Measurements from ENCODE around the gene CCL26. TPM values are rescaled to one million over a fixed set of nuclear protein-coding genes. Genes with fewer than 3 reads are reported as not detected.
"Not testable (repeated sequence)": the region's sequence is repeated elsewhere in the genome, so short reads cannot be mapped to it uniquely, and the experiment has no call there.

CCL26 gene
- total RNA-seq, 2 experiments from 2014 or later: not detected

DNA sequence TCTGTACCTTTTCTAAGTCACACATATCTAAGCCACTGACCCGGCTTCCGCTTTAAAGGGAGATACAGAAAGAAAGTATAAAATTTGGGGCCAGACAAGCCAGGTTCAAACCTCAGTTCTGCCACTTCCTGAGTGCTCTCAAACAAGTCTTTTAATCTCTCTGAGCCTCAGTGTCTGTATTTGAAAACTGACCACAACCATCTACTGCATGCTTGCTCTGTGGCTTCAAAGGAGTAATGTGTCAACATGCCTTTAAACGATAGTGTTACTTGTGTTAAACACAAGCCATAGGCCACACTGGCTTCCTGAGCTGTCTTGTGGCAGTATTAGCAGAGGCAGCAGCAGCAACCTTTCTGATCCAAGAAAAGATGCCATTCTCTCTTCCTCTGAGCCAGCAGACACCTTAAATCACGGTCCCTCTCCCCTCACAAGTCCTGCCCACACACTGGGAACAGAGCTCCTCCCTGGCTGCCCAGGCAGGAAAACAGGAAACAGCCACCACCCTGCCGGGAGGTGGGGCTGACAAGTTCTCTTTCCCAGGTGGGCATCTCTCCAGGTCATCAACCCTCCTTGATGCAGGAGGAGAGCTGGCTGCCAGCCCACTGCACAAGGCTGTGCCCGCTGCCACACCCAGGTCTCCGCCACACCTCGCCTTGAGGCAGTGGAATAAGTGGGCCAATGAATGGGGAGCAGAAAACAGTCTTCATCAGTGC, 44.0 kb downstream of the CCL26 start:
- no peaks in the 10 kb centered on the region for H3K9me3 ChIP-seq (ENCODE audit: control insufficient read depth in 1 of 2, insufficient read depth in 1 of 2, low read length in 2 of 2)
- intact Hi-C loops (cut with DNase I, micrococcal nuclease): no loop called here
- peak overlapping the region; percentile 58 for H3K4me3 Mint-ChIP-seq
- no peaks in the 10 kb centered on the region for H3K36me3 Mint-ChIP-seq (ENCODE audit: low read depth)
- H3K27ac Mint-ChIP-seq: peak overlapping the region; percentile 50
- H3K9me3 Mint-ChIP-seq: no peaks in the 10 kb centered on the region
- peak overlapping the region; percentile 11 for H3K4me3 ChIP-seq (ENCODE audit: low read length)
- H3K27me3 Mint-ChIP-seq: no peaks in the 10 kb centered on the region
- TF ChIP-seq, protein P1, sequence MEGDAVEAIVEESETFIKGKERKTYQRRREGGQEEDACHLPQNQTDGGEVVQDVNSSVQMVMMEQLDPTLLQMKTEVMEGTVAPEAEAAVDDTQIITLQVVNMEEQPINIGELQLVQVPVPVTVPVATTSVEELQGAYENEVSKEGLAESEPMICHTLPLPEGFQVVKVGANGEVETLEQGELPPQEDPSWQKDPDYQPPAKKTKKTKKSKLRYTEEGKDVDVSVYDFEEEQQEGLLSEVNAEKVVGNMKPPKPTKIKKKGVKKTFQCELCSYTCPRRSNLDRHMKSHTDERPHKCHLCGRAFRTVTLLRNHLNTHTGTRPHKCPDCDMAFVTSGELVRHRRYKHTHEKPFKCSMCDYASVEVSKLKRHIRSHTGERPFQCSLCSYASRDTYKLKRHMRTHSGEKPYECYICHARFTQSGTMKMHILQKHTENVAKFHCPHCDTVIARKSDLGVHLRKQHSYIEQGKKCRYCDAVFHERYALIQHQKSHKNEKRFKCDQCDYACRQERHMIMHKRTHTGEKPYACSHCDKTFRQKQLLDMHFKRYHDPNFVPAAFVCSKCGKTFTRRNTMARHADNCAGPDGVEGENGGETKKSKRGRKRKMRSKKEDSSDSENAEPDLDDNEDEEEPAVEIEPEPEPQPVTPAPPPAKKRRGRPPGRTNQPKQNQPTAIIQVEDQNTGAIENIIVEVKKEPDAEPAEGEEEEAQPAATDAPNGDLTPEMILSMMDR (IDR thresholded peaks at IDR 0.05): no peak
- CTCF ChIA-PET: no interaction called here
- H3K4me1 Mint-ChIP-seq (ENCODE audit: low read depth): peaks cover 17% of the 10 kb centered on the region
- POLR2A ChIA-PET: interaction anchor here (1.1 to 1.2 kb wide), 2 partner anchors 9 to 11 kb away, joined by 4 to 6 read pairs; partner anchors contain the start of gene HIP1
- ATAC-seq (ENCODE audit: poor library complexity): peak; percentile 70
- H3K27ac ChIP-seq (ENCODE audit: low read depth in 1 of 2, low read length in 2 of 2): peak overlapping the region; percentile 11 to 37
- DNase-seq: peak in 11 of 14 experiments; percentile 5 to 85 (median 27)
- H3K4me1 ChIP-seq (ENCODE audit: insufficient read depth, low read length): peaks cover 33% of the 10 kb centered on the region
- no peaks in the 10 kb centered on the region for H3K27me3 ChIP-seq (ENCODE audit: control insufficient read depth in 1 of 2, insufficient read depth in 2 of 2, low read length in 2 of 2)
- no peaks in the 10 kb centered on the region for H3K36me3 ChIP-seq (ENCODE audit: insufficient read depth, low read length)

DNA sequence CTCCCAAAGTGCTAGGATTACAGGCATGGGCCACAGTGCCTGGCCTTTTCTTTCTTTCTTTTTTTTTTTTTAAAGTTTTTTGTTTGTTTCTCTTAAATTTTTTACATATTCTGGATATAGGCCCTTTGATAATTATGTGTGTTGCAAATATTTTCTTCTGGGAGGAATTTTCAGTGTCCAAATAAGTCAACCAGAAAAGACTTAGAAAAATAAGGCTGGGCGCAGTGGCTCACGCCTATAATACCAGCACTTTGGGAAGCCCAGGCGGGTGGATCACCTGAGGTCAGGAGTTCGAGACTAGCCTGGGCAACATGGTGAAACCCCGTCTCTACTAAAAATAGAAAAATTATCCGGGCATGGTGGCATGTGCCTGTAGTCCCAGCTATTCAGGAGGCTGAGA, 44.7 kb downstream of the CCL26 start:
- H3K4me3 ChIP-seq (ENCODE audit: low read length); DNase-seq; H3K36me3 Mint-ChIP-seq (ENCODE audit: low read depth); CTCF ChIA-PET; H3K9me3 Mint-ChIP-seq; H3K9me3 ChIP-seq (ENCODE audit: control insufficient read depth in 1 of 2, insufficient read depth in 1 of 2, low read length in 2 of 2); intact Hi-C loops (cut with DNase I, micrococcal nuclease); H3K27ac ChIP-seq (ENCODE audit: low read depth in 1 of 2, low read length in 2 of 2); H3K27me3 Mint-ChIP-seq; H3K27ac Mint-ChIP-seq; H3K27me3 ChIP-seq (ENCODE audit: control insufficient read depth in 1 of 2, insufficient read depth in 2 of 2, low read length in 2 of 2); H3K36me3 ChIP-seq (ENCODE audit: insufficient read depth, low read length); ATAC-seq (ENCODE audit: poor library complexity); H3K4me3 Mint-ChIP-seq: not testable (repeated sequence)
- peaks cover 33% of the 10 kb centered on the region for H3K4me1 ChIP-seq (ENCODE audit: insufficient read depth, low read length)
- peaks cover 17% of the 10 kb centered on the region for H3K4me1 Mint-ChIP-seq (ENCODE audit: low read depth)
- POLR2A ChIA-PET: interaction anchor here (1.1 to 1.2 kb wide), 2 partner anchors 10 to 12 kb away, joined by 4 to 6 read pairs; partner anchors contain the start of gene HIP1

DNA sequence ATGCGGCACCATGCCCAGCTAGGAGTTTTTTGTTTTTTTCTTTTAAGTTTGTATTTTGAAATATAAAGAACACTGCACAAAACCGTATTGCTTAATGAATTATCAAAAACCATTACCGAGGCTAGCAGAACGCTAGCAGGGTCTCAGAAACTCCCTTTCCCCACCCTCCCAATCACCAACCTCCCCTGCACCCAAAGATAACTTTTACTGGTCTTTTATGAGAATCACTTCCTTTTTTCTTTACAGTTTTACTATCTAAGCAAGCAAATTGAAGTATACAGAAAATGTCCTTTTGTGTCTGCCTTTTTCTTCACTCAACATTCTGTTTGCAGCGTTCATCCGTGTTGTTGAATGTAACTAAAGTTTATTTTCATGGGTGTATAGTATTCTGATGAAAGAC, 46.7 kb downstream of the CCL26 start:
- H3K27me3 Mint-ChIP-seq: no peaks in the 10 kb centered on the region
- ChIA-PET CTCF (no interaction called here), POLR2A (no interaction called here)
- no peaks in the 10 kb centered on the region for H3K27me3 ChIP-seq (ENCODE audit: control insufficient read depth in 1 of 2, insufficient read depth in 2 of 2, low read length in 2 of 2)
- peaks cover 17% of the 10 kb centered on the region for H3K4me1 Mint-ChIP-seq (ENCODE audit: low read depth)
- H3K4me3 Mint-ChIP-seq: no peak overlapping the region
- TF ChIP-seq, protein P1 (IDR thresholded peaks at IDR 0.05): no peak
- no peaks in the 10 kb centered on the region for H3K36me3 ChIP-seq (ENCODE audit: insufficient read depth, low read length)
- DNase-seq: no peak
- no peaks in the 10 kb centered on the region for H3K36me3 Mint-ChIP-seq (ENCODE audit: low read depth)
- H3K27ac ChIP-seq (ENCODE audit: low read depth in 1 of 2, low read length in 2 of 2): no peak overlapping the region
- intact Hi-C loops (cut with DNase I, micrococcal nuclease): no loop called here
- H3K4me1 ChIP-seq (ENCODE audit: insufficient read depth, low read length): peaks cover 32% of the 10 kb centered on the region
- ATAC-seq (ENCODE audit: poor library complexity): no peak
- no peak overlapping the region for H3K4me3 ChIP-seq (ENCODE audit: low read length)
- H3K9me3 Mint-ChIP-seq: no peaks in the 10 kb centered on the region
- no peaks in the 10 kb centered on the region for H3K9me3 ChIP-seq (ENCODE audit: control insufficient read depth in 1 of 2, insufficient read depth in 1 of 2, low read length in 2 of 2)
- H3K27ac Mint-ChIP-seq: no peak overlapping the region

DNA sequence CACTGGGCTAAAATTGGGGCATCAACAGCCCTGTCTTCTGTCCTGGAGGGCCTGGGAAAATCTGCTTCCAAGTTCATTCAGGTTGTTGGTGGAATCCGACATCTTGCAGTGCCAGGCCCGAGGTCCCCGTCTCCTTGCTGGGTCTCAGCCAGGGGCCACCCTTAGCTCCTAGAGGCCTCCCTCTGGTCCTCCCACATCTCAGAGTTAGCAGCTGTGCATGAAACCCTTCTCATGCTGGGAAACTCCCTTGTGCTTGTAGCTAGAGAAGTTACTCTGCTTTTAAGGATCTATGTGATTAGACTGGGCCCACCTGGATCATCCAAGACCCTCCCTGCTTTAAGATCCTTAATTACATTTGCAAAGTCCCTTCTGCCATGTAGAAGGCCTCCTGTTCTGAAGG, 48.6 kb downstream of the CCL26 start:
- no peak overlapping the region for H3K27ac ChIP-seq (ENCODE audit: low read depth in 1 of 2, low read length in 2 of 2)
- H3K9me3 Mint-ChIP-seq: no peaks in the 10 kb centered on the region
- H3K4me1 Mint-ChIP-seq (ENCODE audit: low read depth): peaks cover 7% of the 10 kb centered on the region
- ChIA-PET POLR2A (no interaction called here), CTCF (no interaction called here)
- no peak for ATAC-seq (ENCODE audit: poor library complexity)
- no peaks in the 10 kb centered on the region for H3K9me3 ChIP-seq (ENCODE audit: control insufficient read depth in 1 of 2, insufficient read depth in 1 of 2, low read length in 2 of 2)
- no peak overlapping the region for H3K4me3 ChIP-seq (ENCODE audit: low read length)
- TF ChIP-seq, protein P1 (IDR thresholded peaks at IDR 0.05): no peak
- H3K4me3 Mint-ChIP-seq: no peak overlapping the region
- intact Hi-C loops (cut with DNase I, micrococcal nuclease): no loop called here
- DNase-seq: no peak
- no peak overlapping the region for H3K27ac Mint-ChIP-seq
- no peaks in the 10 kb centered on the region for H3K27me3 ChIP-seq (ENCODE audit: control insufficient read depth in 1 of 2, insufficient read depth in 2 of 2, low read length in 2 of 2)
- peaks cover 13% of the 10 kb centered on the region for H3K4me1 ChIP-seq (ENCODE audit: insufficient read depth, low read length)
- no peaks in the 10 kb centered on the region for H3K27me3 Mint-ChIP-seq
- H3K36me3 Mint-ChIP-seq (ENCODE audit: low read depth): no peaks in the 10 kb centered on the region
- H3K36me3 ChIP-seq (ENCODE audit: insufficient read depth, low read length): no peaks in the 10 kb centered on the region
